Testis (tissue), 5 donors: ENCODE results near the gene SLC25A30. TPM values are rescaled to one million over a fixed set of nuclear protein-coding genes. Genes with fewer than 3 reads are reported as not detected.

Experiments
- DNase-seq: peaks from one replicate; pipeline ENCODE4 v3.0.0-alpha.2; 2019
- H3K27ac ChIP-seq, 2 donors: fragments of 200-600 bp; sonication (generic); one replicate each; pipeline ENCODE4 v1.5.1; 2019
- H3K27me3 ChIP-seq: fragments of 200-600 bp; sonication (generic); one replicate; pipeline ENCODE4 v1.5.1; 2019
- H3K36me3 ChIP-seq: fragments of 200-600 bp; sonication (generic); one replicate; pipeline ENCODE4 v1.5.1; 2017; ENCODE audit warnings: low read depth; ENCODE audit errors: missing control alignments
- H3K4me1 ChIP-seq: fragments of 200-600 bp; sonication (generic); one replicate; pipeline ENCODE4 v1.5.1; 2019
- H3K4me3 ChIP-seq, 2 donors: fragments of 200-600 bp; sonication (generic); one replicate each; pipeline ENCODE4 v1.5.1; 2017 to 2019
- H3K9me3 ChIP-seq: fragments of 200-600 bp; sonication (generic); one replicate; pipeline ENCODE4 v1.5.1; 2017
- POLR2A ChIP-seq: fragments of 450-650 bp; IDR thresholded peaks from one replicate; pipeline ENCODE4 v1.6.1; 2017; ENCODE audit warnings: antibody characterized with exemption, mild to moderate bottlenecking, moderate library complexity
- WGBS, 2 donors: methylation state at CpG; one replicate each; pipeline ENCODE4 v1.1.5; 2018; 5-methylcytosine and 5-hydroxymethylcytosine counted together
- intact Hi-C: fragments of 100-400 bp; cut with DNase I; formaldehyde crosslinking; loops from one replicate; pipeline ENCODE4 v1.15.1; 2023; ENCODE audit warnings: low total_unique reads
- long read RNA-seq, 2 donors: transcript quantifications; one replicate each; lab custom pipeline, GENCODE V29; 2026
- polyA plus RNA-seq: library from polyadenylated mRNA; stranded (reverse); fragments of 350-450 nt; fragmentation: Illumina TruSeq; extraction: RNeasy Lipid Tissue Mini Kit (QIAGEN cat#74804); gene quantifications from one replicate; pipeline ENCODE4 v1.2.3, GENCODE V29; 2014; ENCODE audit warnings: low read depth, low replicate concordance; ENCODE audit not compliant: insufficient read depth
- total RNA-seq, 2 donors: library from RNA; depleted of rRNA; stranded (reverse); fragments of >200 nt; gene quantifications; one replicate each; pipeline ENCODE4 v1.2.3, GENCODE V29; 2016
- TF ChIP-seq, protein P1 (sequence below), 3 experiments: fragments of 450-650 bp in 2 of 3; fragments of 200-600 bp in 1 of 3; sonication (generic) in 1 of 3; IDR thresholded peaks; one replicate each; pipeline ENCODE4 v1.5.1; 2016 to 2019; ENCODE audit warnings: antibody characterized with exemption in 3 of 3, mild to moderate bottlenecking in 2 of 3, moderate library complexity in 1 of 3

SLC25A30 gene, protein sequence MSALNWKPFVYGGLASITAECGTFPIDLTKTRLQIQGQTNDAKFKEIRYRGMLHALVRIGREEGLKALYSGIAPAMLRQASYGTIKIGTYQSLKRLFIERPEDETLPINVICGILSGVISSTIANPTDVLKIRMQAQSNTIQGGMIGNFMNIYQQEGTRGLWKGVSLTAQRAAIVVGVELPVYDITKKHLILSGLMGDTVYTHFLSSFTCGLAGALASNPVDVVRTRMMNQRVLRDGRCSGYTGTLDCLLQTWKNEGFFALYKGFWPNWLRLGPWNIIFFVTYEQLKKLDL
- total RNA-seq (10 to 100 TPM; 15.7 to 16.4 TPM), polyA plus RNA-seq (14.5 TPM)
- long read RNA-seq, donor 1, partial matches to known transcripts = 0 of 3 reads
- long read RNA-seq, donor 1, other reads (novel, unspliced or antisense) = 0 of 3 reads
- long read RNA-seq, donor 2, partial matches to known transcripts = 0 of 1 reads
- long read RNA-seq, donor 2, other reads (novel, unspliced or antisense) = 0 of 1 reads

DNA sequence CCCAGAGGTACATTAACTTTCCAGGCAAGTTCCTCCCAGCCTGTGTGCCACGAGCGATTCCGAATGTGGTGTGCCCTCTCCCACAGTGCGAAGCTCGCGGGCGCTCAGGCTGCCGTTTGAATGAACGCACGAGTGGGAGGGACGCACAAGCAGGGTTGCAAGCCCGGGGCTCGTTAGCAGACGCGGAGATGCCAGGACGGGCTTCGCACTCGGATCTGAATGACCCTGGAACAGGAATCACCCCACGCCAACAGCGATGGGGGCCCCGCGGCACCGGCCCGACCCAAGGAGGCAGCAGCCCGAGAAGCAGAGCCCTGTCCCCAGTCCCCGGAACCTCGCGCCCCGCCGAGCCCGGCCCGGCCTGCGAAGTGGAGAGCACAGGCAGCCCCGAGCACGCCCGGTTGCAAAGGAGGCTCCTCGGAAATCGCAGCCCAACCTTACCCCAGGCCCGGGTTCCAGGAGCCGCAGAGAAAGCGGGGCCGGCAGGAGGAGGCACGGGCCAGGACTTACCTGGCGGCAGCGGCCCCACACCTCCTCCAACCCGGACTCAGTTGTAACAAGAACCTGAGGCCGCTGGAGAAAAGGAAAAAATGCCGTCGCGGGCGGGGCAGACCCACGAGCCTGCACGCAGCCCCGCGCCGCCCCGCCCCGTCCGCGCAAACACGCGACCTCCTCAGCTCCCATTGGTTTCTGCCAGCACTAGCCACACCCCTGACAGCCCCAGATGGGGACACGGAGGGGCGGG, at the start of gene SLC25A30:
Gene SLC25A30 (minus strand): TSS at position 584 of the 745 bp plus-strand sequence. CDS start 6,948 bp downstream, outside the sequence.
- WGBS, 2 donors = 2% methylated on average over 9 to 45 of the region's 64 CpGs
- TF ChIP-seq, protein P1, sequence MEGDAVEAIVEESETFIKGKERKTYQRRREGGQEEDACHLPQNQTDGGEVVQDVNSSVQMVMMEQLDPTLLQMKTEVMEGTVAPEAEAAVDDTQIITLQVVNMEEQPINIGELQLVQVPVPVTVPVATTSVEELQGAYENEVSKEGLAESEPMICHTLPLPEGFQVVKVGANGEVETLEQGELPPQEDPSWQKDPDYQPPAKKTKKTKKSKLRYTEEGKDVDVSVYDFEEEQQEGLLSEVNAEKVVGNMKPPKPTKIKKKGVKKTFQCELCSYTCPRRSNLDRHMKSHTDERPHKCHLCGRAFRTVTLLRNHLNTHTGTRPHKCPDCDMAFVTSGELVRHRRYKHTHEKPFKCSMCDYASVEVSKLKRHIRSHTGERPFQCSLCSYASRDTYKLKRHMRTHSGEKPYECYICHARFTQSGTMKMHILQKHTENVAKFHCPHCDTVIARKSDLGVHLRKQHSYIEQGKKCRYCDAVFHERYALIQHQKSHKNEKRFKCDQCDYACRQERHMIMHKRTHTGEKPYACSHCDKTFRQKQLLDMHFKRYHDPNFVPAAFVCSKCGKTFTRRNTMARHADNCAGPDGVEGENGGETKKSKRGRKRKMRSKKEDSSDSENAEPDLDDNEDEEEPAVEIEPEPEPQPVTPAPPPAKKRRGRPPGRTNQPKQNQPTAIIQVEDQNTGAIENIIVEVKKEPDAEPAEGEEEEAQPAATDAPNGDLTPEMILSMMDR (IDR thresholded peaks at IDR 0.05) = no peak
- TF ChIP-seq POLR2A = no peak
- DNase-seq = peak; percentile 98
- intact Hi-C loops = no loop called here
- H3K27me3 ChIP-seq = no peaks in the 10 kb centered on the region
- H3K27ac ChIP-seq = peak within 1 kb of the TSS; percentile 91 to 94
- no peaks in the 10 kb centered on the region for H3K9me3 ChIP-seq
- H3K36me3 ChIP-seq = no peaks in the 10 kb centered on the region
- H3K4me1 ChIP-seq = peaks cover 17% of the 10 kb centered on the region
- H3K4me3 ChIP-seq = peak within 1 kb of the TSS; percentile 75 to 89

DNA sequence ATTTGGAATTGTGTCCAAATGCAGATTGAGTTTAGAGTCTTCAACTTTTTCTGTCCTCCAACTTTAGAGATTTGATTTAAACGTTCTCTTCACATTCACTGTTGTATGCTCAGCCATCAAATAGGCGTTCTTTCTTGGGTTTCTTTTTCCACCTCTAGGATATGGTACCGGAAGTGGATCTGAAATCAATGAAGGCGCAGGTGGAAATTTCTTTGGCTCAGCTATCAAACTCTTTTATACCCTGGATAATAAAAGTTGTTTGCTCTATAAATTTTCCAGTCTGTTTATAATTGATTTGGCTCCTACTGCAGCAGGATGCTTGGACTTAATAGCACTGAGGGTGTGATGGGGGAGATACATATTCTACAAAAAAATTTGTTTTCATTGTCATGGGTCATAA, 48.2 kb upstream of the SLC25A30 start:
- no peak for DNase-seq
- no peak for TF ChIP-seq POLR2A
- TF ChIP-seq, protein P1 (IDR thresholded peaks at IDR 0.05) = no peak
- WGBS, 2 donors = 64 to 65% methylated on average over 4 of the region's 4 CpGs
- Histone ChIP-seq H3K9me3 (no peaks in the 10 kb centered on the region), H3K27ac (no peak overlapping the region), H3K4me3 (no peak overlapping the region), H3K4me1 (peaks cover 23% of the 10 kb centered on the region), H3K36me3 (no peaks in the 10 kb centered on the region), H3K27me3 (no peaks in the 10 kb centered on the region)
- intact Hi-C loops = no loop called here

DNA sequence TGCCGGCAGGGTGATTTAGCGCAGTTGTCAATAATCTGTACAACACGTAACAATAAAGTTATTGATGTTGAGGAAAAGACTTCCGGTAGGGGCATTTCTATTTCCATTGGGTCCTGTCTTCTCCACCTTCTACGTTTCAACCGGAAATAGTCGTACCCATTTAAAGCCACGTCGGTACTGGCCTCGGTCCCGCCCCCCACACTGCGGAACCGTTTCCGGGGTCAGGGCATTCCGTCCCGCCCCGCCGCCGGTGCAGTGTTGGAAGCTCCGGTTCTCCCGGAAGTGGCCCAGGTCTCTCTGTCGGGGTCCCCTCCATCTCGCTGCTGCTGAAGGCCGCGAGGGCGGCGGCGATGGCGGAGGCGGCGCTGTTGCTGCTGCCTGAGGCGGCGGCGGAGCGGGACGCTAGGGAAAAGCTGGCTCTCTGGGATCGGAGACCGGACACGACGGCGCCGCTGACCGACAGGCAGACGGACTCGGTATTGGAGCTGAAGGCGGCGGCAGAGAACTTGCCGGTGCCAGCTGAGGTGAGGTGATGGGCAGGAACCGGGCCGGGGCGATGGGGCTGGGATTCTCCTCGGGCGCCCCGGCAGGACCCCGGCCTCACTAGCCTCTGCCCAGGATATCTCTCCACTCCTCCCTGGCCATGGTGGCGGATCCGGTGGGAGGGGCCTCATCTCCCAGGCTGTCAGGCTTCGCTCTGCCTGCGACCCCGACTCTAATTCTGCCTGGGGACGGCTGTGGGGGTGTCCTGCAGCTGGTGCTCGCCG, 46.7 kb upstream of the SLC25A30 start, which contains the start of gene COG3:
Gene COG3 (plus strand): TSS at position 253 of the 767 bp plus-strand sequence. CDS start 98 bp downstream, at position 351.
- no peaks in the 10 kb centered on the region for H3K27me3 ChIP-seq
- intact Hi-C loops = no loop called here
- TF ChIP-seq, protein P1 (IDR thresholded peaks at IDR 0.05) = peak in 1 of 3 experiments; percentile 70
- TF ChIP-seq POLR2A = no peak
- H3K9me3 ChIP-seq = no peaks in the 10 kb centered on the region
- H3K4me3 ChIP-seq = peak within 1 kb of the TSS; percentile 91 to 95
- 0 to 1% methylated on average over 19 to 51 of the region's 63 CpGs for WGBS, 2 donors
- H3K27ac ChIP-seq = peak within 1 kb of the TSS; percentile 80 to 86
- DNase-seq = peak; percentile 97
- no peaks in the 10 kb centered on the region for H3K36me3 ChIP-seq
- peaks cover 23% of the 10 kb centered on the region for H3K4me1 ChIP-seq

DNA sequence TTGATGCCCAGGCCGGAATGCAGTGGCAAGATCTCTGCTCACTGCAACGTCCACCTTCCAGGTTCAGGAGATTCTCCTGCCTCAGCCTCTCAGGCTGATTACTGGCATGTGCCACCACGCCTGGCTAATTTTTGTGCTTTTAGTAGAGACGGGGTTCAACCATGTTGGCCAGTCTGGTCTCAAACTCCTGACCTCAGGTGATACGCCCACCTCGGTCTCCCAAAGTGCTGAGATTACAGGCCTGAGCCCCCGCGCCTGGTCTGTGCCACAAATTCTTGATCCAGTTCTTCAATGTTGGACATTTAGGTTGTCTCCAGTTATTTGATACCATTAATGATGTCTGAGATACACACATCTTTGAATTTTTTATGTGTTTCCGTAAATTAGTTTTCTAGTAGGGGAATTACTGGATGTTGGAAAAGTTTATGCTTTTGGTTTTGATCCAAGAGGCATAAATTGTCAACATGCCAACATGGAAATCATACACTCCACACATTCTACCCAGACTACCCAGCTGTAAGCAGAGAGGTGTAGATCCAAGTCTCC, 46.0 kb upstream of the SLC25A30 start:
- intact Hi-C loops = no loop called here
- Histone ChIP-seq H3K4me1 (peaks cover 23% of the 10 kb centered on the region), H3K4me3 (peak overlapping the region; percentile 91 to 95), H3K36me3 (no peaks in the 10 kb centered on the region), H3K9me3 (no peaks in the 10 kb centered on the region), H3K27me3 (no peaks in the 10 kb centered on the region), H3K27ac (peak overlapping the region; percentile 80 to 86)
- DNase-seq = peak; percentile 16
- 50 to 74% methylated on average over 9 of the region's 9 CpGs for WGBS, 2 donors
- TF ChIP-seq POLR2A = no peak
- TF ChIP-seq, protein P1 (IDR thresholded peaks at IDR 0.05) = peak in 2 of 3 experiments; percentile 11 to 68
